ENCODE data around the gene FBXO41. TPM values are rescaled to one million over a fixed set of nuclear protein-coding genes. Genes with fewer than 3 reads are reported as not detected.

FBXO41 gene
- total and polyA plus RNA-seq, 9 of the 15 experiments (the other 6 are each of a cell fraction or from before 2014, with no cell fraction given): 0.21 to 8.2 (median 3.5) TPM

DNA sequence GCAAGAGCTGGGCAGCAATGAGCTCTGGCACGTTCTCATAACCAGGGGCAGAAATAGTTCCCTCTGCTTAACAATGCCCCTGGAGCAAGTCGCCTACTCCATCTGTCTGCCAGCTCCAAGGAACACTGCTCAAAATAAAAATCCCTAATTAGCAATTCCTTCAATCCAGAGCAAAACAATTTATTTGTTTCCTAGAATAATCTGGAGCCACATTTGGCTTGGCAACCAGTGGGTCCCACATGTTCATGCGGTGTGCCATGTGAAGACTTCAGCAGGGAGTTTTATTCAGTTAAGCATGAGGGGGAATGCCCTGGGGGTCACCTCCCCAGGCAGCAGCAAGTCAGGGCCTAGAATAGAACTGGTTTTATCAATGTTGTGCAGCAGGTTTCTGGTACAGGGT is 16.6 kb upstream of the FBXO41 start:
- intact Hi-C loops (cut with micrococcal nuclease): no loop called here
- 0% methylated on average over 3 of the region's 3 CpGs for WGBS (ENCODE audit: insufficient coverage, low coverage, missing lambda C conversion rate)
- CTCF ChIA-PET (ENCODE audit: low intra/inter-chr PET ratio): no interaction called here

More for the DNA sequence above, 16.6 kb upstream of the FBXO41 start:
- Histone ChIP-seq H2AFZ (ENCODE audit: low read depth, low read length) (no peak overlapping the region), H3K4me3 (no peak overlapping the region), H3K27ac (ENCODE audit: extremely low read depth, low read depth, low read length) (no peak overlapping the region), H3K27me3 (ENCODE audit: control insufficient read depth in 2 of 2, insufficient read depth in 2 of 2, low read length in 2 of 2) (peaks cover 6 to 38% of the 10 kb centered on the region in 2 experiments), H3K9me3 (replicated peaks; ENCODE audit: control insufficient read depth, insufficient read depth, low read depth, low read length) (no peaks in the 10 kb centered on the region), H4K20me1 (replicated peaks; ENCODE audit: control insufficient read depth, insufficient read depth, low read length) (no peaks in the 10 kb centered on the region), H3K4me1 (replicated peaks in 1 of 2; ENCODE audit: control insufficient read depth in 2 of 2, insufficient read depth in 2 of 2, low read length in 2 of 2) (no peaks in the 10 kb centered on the region), H3K9ac (ENCODE audit: insufficient read depth in 1 of 2, low read depth in 2 of 2, low read length in 2 of 2) (no peak overlapping the region), H3K36me3 (ENCODE audit: control insufficient read depth, insufficient read depth, low read length) (no peaks in the 10 kb centered on the region), H3K9me1 (ENCODE audit: control insufficient read depth, insufficient read depth, low read length) (no peaks in the 10 kb centered on the region), H3K4me2 (ENCODE audit: insufficient read depth, low read length) (no peak overlapping the region), H3K79me2 (ENCODE audit: control insufficient read depth, insufficient read depth, low read length) (no peaks in the 10 kb centered on the region)
- TF ChIP-seq, protein P1, sequence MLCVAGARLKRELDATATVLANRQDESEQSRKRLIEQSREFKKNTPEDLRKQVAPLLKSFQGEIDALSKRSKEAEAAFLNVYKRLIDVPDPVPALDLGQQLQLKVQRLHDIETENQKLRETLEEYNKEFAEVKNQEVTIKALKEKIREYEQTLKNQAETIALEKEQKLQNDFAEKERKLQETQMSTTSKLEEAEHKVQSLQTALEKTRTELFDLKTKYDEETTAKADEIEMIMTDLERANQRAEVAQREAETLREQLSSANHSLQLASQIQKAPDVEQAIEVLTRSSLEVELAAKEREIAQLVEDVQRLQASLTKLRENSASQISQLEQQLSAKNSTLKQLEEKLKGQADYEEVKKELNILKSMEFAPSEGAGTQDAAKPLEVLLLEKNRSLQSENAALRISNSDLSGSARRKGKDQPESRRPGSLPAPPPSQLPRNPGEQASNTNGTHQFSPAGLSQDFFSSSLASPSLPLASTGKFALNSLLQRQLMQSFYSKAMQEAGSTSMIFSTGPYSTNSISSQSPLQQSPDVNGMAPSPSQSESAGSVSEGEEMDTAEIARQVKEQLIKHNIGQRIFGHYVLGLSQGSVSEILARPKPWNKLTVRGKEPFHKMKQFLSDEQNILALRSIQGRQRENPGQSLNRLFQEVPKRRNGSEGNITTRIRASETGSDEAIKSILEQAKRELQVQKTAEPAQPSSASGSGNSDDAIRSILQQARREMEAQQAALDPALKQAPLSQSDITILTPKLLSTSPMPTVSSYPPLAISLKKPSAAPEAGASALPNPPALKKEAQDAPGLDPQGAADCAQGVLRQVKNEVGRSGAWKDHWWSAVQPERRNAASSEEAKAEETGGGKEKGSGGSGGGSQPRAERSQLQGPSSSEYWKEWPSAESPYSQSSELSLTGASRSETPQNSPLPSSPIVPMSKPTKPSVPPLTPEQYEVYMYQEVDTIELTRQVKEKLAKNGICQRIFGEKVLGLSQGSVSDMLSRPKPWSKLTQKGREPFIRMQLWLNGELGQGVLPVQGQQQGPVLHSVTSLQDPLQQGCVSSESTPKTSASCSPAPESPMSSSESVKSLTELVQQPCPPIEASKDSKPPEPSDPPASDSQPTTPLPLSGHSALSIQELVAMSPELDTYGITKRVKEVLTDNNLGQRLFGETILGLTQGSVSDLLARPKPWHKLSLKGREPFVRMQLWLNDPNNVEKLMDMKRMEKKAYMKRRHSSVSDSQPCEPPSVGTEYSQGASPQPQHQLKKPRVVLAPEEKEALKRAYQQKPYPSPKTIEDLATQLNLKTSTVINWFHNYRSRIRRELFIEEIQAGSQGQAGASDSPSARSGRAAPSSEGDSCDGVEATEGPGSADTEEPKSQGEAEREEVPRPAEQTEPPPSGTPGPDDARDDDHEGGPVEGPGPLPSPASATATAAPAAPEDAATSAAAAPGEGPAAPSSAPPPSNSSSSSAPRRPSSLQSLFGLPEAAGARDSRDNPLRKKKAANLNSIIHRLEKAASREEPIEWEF (CRISPR knock-in tag; IDR thresholded peaks at IDR 0.05): no peak
- TF ChIP-seq ZEB2 (IDR thresholded peaks at IDR 0.05) (no peak), TCFL5 (CRISPR knock-in tag; conservative IDR thresholded peaks at IDR 0.05) (no peak), ZFPM2 (CRISPR knock-in tag; IDR thresholded peaks at IDR 0.05) (no peak), NFE2L1 (tag; IDR thresholded peaks at IDR 0.05; ENCODE audit: borderline replicate concordance, low read depth) (no peak), NFATC3 (IDR thresholded peaks at IDR 0.05) (no peak), MBD2 (IDR thresholded peaks at IDR 0.05; ENCODE audit: borderline replicate concordance, low read depth) (no peak), JUNB (CRISPR knock-in tag; conservative IDR thresholded peaks at IDR 0.05) (no peak), XRCC4 (IDR thresholded peaks at IDR 0.05; ENCODE audit: extremely low read depth, insufficient read depth, insufficient read length) (no peak)
- TF ChIP-seq, protein P2, sequence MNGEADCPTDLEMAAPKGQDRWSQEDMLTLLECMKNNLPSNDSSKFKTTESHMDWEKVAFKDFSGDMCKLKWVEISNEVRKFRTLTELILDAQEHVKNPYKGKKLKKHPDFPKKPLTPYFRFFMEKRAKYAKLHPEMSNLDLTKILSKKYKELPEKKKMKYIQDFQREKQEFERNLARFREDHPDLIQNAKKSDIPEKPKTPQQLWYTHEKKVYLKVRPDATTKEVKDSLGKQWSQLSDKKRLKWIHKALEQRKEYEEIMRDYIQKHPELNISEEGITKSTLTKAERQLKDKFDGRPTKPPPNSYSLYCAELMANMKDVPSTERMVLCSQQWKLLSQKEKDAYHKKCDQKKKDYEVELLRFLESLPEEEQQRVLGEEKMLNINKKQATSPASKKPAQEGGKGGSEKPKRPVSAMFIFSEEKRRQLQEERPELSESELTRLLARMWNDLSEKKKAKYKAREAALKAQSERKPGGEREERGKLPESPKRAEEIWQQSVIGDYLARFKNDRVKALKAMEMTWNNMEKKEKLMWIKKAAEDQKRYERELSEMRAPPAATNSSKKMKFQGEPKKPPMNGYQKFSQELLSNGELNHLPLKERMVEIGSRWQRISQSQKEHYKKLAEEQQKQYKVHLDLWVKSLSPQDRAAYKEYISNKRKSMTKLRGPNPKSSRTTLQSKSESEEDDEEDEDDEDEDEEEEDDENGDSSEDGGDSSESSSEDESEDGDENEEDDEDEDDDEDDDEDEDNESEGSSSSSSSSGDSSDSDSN (IDR thresholded peaks at IDR 0.05; ENCODE audit: borderline replicate concordance in 1 of 2, low read depth in 2 of 2, low read length in 2 of 2): no peak
- TF ChIP-seq, protein P3, sequence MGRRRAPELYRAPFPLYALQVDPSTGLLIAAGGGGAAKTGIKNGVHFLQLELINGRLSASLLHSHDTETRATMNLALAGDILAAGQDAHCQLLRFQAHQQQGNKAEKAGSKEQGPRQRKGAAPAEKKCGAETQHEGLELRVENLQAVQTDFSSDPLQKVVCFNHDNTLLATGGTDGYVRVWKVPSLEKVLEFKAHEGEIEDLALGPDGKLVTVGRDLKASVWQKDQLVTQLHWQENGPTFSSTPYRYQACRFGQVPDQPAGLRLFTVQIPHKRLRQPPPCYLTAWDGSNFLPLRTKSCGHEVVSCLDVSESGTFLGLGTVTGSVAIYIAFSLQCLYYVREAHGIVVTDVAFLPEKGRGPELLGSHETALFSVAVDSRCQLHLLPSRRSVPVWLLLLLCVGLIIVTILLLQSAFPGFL (CRISPR knock-in tag; IDR thresholded peaks at IDR 0.05): no peak
- TF ChIP-seq, protein P4, sequence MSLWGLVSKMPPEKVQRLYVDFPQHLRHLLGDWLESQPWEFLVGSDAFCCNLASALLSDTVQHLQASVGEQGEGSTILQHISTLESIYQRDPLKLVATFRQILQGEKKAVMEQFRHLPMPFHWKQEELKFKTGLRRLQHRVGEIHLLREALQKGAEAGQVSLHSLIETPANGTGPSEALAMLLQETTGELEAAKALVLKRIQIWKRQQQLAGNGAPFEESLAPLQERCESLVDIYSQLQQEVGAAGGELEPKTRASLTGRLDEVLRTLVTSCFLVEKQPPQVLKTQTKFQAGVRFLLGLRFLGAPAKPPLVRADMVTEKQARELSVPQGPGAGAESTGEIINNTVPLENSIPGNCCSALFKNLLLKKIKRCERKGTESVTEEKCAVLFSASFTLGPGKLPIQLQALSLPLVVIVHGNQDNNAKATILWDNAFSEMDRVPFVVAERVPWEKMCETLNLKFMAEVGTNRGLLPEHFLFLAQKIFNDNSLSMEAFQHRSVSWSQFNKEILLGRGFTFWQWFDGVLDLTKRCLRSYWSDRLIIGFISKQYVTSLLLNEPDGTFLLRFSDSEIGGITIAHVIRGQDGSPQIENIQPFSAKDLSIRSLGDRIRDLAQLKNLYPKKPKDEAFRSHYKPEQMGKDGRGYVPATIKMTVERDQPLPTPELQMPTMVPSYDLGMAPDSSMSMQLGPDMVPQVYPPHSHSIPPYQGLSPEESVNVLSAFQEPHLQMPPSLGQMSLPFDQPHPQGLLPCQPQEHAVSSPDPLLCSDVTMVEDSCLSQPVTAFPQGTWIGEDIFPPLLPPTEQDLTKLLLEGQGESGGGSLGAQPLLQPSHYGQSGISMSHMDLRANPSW (CRISPR knock-in tag; IDR thresholded peaks at IDR 0.05): no peak
- FAIRE-seq (no peak), ATAC-seq (no peak), DNase-seq (ENCODE audit: extremely low read depth in 1 of 4, low spot score in 3 of 4) (no peak)
- in situ Hi-C loops (cut with MboI): no loop called here
- POLR2A ChIA-PET: interaction anchor here (0.6 kb wide), 1 partner anchor 9 kb away, joined by 3 read pairs; no protein-coding TSS in a partner anchor
- BruUV-seq (replicated peaks): no TSS peak
